AG04450 (cell line): Measurements from ENCODE around the gene TMEM176B. TPM values are rescaled to one million over a fixed set of nuclear protein-coding genes. Genes with fewer than 3 reads are reported as not detected.
"Not testable (repeated sequence)": the region's sequence is repeated elsewhere in the genome, so short reads cannot be mapped to it uniquely, and the experiment has no call there.

Source experiments
- CTCF ChIA-PET: fragments of 300-600, 350-600 bp; formaldehyde crosslinking; extraction: SDS; loops from one replicate; lab custom pipeline; 2022; ENCODE audit warnings: antibody characterized with exemption, inconsistent platforms; lab: Charles Lee
- POLR2A ChIA-PET: fragments of 350-600 bp; formaldehyde crosslinking; extraction: SDS; loops from one replicate; lab custom pipeline; 2021; ENCODE audit warnings: antibody characterized with exemption, inconsistent platforms; lab: Yijun Ruan, JAX
- DNase-seq: peaks from one replicate; pipeline ENCODE4 v3.0.0-alpha.2; 2011; ENCODE audit warnings: low read depth, low spot score
- H3K27ac ChIP-seq: one replicate; pipeline ENCODE4 v1.5.1; 2012; ENCODE audit warnings: low read depth, low read length, control low read depth
- H3K27me3 ChIP-seq: one replicate; pipeline ENCODE4 v1.6.0; 2012; ENCODE audit warnings: low read length; ENCODE audit not compliant: control insufficient read depth, insufficient read depth
- H3K4me3 ChIP-seq: 2 replicates; pipeline ENCODE4 v1.5.1; 2011; ENCODE audit warnings: mild to moderate bottlenecking, low read depth, low read length, control low read depth
- H3K9me3 ChIP-seq: 2 replicates; pipeline ENCODE4 v1.5.1; 2012; ENCODE audit warnings: low read length; ENCODE audit not compliant: control insufficient read depth, insufficient read depth
- CTCF ChIP-seq: IDR thresholded peaks from 2 replicates; pipeline ENCODE4 v1.5.1; 2011; ENCODE audit warnings: low read depth, low read length, control low read depth, inconsistent platforms
- polyA plus RNA-seq: library from polyadenylated mRNA; depleted of rRNA; stranded (reverse); fragments of >200 nt; gene quantifications from 2 replicates; pipeline ENCODE4 v1.2.3, GENCODE V29; 2011

TMEM176B gene
- polyA plus RNA-seq, 1 experiment: 2.4 TPM

- POLR2A ChIA-PET: no interaction called here
- no peak overlapping the region for H3K27ac ChIP-seq
- CTCF ChIA-PET: no interaction called here
Measured at GRCh38 chr7:150823043-150823442, 22.9 kb upstream of the TMEM176B start.

GRCh38 chr7:150820578-150821198, 20.5 kb upstream of the TMEM176B start:
- H3K27me3 ChIP-seq: no peaks in the 10 kb centered on the region
- CTCF ChIA-PET: no interaction called here

More at GRCh38 chr7:150823043-150823442, 22.9 kb upstream of the TMEM176B start:
- Histone ChIP-seq H3K27me3 (no peaks in the 10 kb centered on the region), H3K4me3 (no peak overlapping the region), H3K9me3 (no peaks in the 10 kb centered on the region)
- DNase-seq: no peak
- TF ChIP-seq CTCF: no peak

GRCh38 chr7:150820148-150820547, 20.0 kb upstream of the TMEM176B start:
- CTCF ChIA-PET: no interaction called here
- H3K4me3 ChIP-seq: no peak overlapping the region
- H3K9me3 ChIP-seq: no peaks in the 10 kb centered on the region
- no peaks in the 10 kb centered on the region for H3K27me3 ChIP-seq
- no peak for TF ChIP-seq CTCF
- no peak for DNase-seq
- no peak overlapping the region for H3K27ac ChIP-seq
- POLR2A ChIA-PET: no interaction called here

More at GRCh38 chr7:150820578-150821198, 20.5 kb upstream of the TMEM176B start:
- no peak overlapping the region for H3K27ac ChIP-seq
- H3K9me3 ChIP-seq: no peaks in the 10 kb centered on the region
- no peak for DNase-seq
- no peak for TF ChIP-seq CTCF
- POLR2A ChIA-PET: no interaction called here
- no peak overlapping the region for H3K4me3 ChIP-seq

GRCh38 chr7:150818971-150819370, 18.8 kb upstream of the TMEM176B start:
- DNase-seq: no peak
- no peaks in the 10 kb centered on the region for H3K9me3 ChIP-seq
- CTCF ChIA-PET: interaction anchor here (1.0 kb wide), 1 partner anchor 79 kb away, joined by 3 read pairs; no protein-coding TSS in a partner anchor
- no peak for TF ChIP-seq CTCF
- POLR2A ChIA-PET: no interaction called here
- H3K27me3 ChIP-seq: no peaks in the 10 kb centered on the region
- H3K4me3 ChIP-seq: no peak overlapping the region
- H3K27ac ChIP-seq: no peak overlapping the region

GRCh38 chr7:150814328-150815001, 14.3 kb upstream of the TMEM176B start:
- ChIA-PET POLR2A (no interaction called here), CTCF (no interaction called here)
- Histone ChIP-seq H3K9me3 (no peaks in the 10 kb centered on the region), H3K27ac (no peak overlapping the region), H3K4me3 (no peak overlapping the region), H3K27me3 (no peaks in the 10 kb centered on the region)
- TF ChIP-seq CTCF: no peak
- DNase-seq: no peak

GRCh38 chr7:150807616-150808438, 7.7 kb upstream of the TMEM176B start:
- DNase-seq, H3K4me3 ChIP-seq, H3K27ac ChIP-seq, H3K9me3 ChIP-seq, H3K27me3 ChIP-seq, POLR2A ChIA-PET: not testable (repeated sequence)
- CTCF ChIA-PET: interaction anchor here (2.2 kb wide), 1 partner anchor 29 kb away, joined by 5 read pairs; no protein-coding TSS in a partner anchor
